ENCODE measurements around the gene CYBRD1.
"Not testable (repeated sequence)": the region's sequence is repeated elsewhere in the genome, so short reads cannot be mapped to it uniquely, and the experiment has no call there.

The CYBRD1 gene

GRCh38 chr2:171516793-171517192 is 5.5 kb upstream of the CYBRD1 start:
- no peak for DNase-seq

GRCh38 chr2:171520471-171520870 is 1.8 kb upstream of the CYBRD1 start:
- DNase-seq = no peak

DNA sequence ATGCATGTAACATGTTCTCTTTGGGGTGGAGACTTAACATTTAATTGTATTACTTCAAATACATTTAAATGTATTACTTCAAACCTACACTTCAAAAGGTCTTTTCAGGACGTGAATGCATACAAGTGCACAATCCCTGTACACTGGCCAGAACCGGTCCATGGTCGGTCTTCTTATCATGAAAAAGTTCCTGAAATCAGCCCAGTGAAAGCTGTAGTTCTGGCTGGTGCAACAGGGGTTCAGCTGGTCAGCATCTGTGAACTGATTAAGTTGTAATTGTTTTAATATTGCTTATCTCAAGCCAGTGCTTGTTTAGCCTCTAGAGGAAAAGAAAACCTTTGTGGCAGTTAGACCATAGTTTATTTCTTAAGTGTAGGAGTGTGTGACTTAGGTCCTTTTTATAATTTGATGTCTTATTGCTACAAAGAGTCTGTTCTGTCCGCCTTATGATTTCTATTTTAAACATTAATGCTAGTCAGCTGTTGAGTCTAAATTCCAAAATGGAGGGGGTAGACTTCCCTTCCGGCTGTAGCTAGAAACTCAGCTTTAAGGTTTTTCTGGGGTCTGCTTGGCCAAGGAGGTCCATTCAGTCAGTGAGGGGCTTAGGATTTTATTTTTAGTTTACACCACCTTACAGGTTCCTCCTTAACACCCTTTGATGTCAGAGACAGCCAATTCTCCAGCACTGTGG is 768 bp upstream of the CYBRD1 start:
- DNase-seq = no peak

GRCh38 chr2:171522788-171523087 is 464 bp downstream of the CYBRD1 start:
- peak; percentile 16 for DNase-seq

DNA sequence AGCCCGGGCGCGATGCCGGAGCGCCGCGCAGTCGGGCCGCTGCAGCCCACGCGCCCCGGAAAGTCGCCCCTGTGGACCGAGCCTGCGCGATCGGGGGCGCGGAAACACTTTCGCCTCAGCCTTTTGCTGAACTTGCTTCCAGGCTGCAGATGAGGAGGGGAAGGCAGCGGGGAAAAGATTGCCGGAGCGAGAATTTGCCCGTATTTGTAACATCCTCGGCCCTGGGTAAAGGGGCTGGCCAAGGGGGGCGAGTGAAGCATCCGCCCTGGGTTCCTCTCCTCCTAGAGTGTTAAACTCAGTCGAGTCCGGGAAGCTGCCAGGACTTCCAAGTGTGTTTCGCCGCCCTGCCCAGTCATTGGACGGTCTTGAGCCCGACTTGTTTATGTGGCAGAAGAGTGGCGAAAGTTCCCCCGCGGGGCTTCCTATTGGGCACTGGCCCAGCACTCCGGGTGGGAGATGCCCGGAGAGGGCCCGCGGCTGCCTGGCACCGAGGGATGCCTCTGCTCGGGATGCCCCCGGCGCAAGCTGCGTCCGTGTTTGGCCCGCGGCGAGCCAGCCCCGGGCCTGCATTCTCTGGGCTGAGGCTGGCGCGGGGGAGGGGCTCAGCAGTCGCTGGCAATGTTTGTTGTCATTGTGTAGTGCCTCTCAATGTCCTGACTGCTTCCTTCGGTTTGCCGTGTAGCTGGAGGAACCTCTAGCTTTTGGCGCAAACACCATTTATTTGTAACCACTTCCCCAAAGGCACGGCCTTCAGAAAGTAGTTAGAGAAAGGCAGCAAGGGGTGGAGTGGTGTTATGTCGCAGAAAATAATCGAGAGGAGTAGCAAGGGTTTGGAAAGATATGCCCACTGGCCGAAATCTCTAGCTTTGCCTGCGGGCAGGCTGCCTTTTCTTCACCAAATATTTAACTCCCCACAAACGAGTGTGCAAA is 1.1 kb downstream of the CYBRD1 start:
- no peak for DNase-seq

DNA sequence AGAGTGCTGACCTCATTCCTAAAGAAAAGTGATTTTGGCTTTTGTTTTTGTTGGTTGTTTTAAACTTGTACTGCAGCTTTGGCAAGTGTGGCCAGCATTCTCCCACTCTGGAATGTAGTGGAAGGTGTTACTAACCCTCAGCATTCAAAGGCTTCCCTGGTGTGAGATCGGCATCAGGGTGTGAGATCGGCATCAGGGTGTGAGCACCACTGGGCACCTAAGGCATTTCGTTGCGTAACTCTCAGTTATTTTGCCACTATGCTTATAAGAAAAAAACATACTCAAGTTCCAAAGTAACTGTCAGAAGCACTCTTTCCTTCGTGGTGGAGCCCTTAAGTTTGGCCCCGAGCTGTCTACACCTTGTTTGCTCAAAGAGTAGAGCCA is 1.7 kb downstream of the CYBRD1 start:
- DNase-seq = no peak

DNA sequence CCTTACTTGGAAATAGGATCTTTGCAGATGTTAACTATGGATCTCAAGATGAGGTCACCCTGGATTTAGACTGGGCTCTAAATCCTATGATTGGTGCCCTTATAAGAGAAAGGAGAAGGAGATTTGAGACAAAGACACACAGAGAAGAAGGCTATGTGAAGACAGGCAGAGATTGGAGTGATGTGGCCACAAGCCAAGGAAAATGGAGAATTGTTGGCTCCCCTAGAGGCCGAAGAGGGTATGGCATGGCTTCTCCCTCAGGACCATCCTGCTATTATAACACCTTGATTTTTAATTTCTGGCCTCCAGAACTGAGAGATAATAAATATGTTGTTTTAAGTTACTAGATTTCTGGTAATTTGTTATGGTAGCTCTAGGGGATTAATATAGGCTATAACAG is 7.6 kb downstream of the CYBRD1 start:
- no peak for DNase-seq

- no peak for DNase-seq
Observed at GRCh38 chr2:171530378-171530777, 8.1 kb downstream of the CYBRD1 start.

DNA sequence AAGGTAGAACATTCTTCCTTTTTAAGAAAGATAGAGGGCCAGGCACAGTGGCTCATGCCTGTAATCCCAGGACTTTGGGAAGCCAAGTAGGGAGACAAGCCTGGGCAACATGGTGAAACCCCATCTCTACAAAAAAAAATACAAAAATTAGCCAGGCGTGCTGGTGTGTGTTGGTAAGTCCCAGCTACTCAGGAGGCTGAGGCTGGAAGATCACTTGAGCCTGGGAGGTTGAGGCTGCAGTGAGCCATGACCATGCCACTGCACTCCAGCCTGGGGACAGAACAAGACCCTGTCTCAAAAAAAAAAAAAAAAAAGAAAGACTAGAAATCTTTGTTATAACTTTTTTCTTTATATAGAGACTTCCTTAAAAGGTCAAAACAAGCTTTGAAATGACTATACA is 8.6 kb downstream of the CYBRD1 start:
- DNase-seq = not testable (repeated sequence)

- no peak for DNase-seq
Observed at GRCh38 chr2:171531291-171531690, 9.0 kb downstream of the CYBRD1 start.

GRCh38 chr2:171531836-171532450 is 9.7 kb downstream of the CYBRD1 start:
- no peak for DNase-seq

- no peak for DNase-seq
Observed at GRCh38 chr2:171533331-171533730, 11.1 kb downstream of the CYBRD1 start.

DNA sequence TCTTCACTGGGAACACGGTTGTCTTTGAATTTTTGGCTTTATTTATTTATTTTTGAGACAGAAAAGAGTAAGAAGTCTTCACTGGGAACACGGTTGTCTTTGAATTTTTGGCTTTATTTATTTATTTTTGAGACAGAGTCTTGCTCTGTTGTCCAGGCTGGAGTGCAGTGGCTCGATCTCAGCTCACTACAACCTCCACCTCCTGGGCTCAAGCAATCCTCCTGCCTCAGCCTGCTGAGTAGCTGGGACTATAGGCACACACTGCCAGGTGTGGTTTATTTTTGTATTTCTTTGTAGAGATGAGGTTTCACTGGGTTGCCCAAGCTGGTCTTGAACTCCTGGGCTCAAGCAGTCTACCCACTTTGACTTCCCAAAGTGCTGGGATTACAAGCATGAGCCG is 13.3 kb downstream of the CYBRD1 start:
- DNase-seq = not testable (repeated sequence)

DNA sequence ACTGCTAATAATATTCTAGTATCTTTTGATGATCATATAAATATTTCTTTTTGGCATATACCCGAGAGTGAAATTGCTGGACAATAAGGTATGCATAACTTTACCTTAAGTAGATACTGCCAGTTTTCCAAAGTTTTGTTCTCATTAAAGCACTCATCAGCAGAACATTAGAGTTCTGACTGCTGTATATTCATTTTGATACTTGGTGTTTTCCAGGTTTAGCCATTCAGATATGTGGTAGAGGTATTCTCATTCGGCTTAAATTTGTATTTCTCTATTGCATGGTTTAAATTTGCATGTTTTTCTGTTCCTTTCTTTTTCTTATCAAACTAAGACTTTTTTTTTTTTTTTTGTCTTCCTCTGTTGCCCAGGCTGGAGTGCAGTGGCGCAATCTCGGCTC is 18.2 kb downstream of the CYBRD1 start:
- DNase-seq = no peak

- DNase-seq = no peak
Observed at GRCh38 chr2:171541202-171541887, 19.1 kb downstream of the CYBRD1 start.

DNA sequence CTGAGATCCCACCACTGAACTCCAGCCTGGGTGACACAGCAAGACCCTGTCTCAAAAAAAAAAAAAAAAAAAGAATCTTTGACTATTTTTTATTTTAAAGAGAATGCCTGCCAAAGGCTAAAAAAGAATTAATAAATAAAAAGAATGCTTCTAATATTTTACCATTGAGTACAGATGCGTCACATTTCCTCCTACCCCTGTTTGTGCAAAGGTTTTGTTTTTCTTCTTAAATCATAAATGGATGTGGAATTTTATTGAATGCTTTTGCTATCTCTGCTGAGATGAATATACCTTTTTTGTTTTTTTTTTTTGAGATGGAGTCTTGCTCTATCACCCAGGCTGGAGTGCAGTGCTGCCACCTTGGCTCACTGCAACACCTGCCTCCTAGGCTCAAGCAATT is 22.8 kb downstream of the CYBRD1 start:
- no peak for DNase-seq

GRCh38 chr2:171547256-171547655 is 25.0 kb downstream of the CYBRD1 start:
- no peak for DNase-seq

- DNase-seq = no peak
Observed at GRCh38 chr2:171547720-171548119, 25.4 kb downstream of the CYBRD1 start.

DNA sequence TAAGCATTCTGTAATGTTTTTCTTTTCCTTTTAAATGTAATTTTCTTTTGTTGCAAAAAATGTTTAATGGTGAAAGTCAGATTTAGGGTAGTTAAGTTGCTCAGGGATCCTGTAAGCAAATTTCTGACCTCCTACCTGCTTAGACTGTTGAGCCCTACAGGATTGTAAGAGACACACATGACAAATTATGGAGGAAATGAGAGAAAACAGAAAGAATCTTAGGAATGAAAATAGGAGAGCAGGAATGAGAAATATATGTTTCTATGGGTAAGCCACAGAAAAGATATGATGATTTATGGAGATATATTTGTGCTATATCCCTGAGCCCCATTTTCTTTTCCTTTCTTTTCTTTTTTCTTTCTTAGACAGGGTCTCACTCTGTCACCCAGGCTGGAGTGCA is 28.3 kb downstream of the CYBRD1 start:
- no peak for DNase-seq

DNA sequence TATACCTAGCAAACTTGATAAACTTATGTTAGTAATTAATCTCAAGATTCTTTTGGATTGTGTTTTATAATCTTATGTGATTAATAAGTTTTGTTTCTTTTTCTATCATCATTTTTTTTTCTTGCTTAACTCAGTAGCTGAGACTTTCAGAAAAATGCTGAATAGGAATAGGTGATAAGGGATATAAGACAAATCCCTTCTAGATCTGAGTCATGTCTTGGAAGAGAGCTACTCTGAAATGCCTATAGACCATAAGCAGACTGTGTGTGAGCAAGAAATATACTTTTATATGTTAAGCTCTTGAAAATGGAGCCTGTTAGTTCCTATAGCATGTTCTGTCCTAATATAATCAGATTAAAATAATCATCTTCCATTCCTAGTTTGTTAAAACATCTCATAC is 29.6 kb downstream of the CYBRD1 start:
- DNase-seq = no peak

DNA sequence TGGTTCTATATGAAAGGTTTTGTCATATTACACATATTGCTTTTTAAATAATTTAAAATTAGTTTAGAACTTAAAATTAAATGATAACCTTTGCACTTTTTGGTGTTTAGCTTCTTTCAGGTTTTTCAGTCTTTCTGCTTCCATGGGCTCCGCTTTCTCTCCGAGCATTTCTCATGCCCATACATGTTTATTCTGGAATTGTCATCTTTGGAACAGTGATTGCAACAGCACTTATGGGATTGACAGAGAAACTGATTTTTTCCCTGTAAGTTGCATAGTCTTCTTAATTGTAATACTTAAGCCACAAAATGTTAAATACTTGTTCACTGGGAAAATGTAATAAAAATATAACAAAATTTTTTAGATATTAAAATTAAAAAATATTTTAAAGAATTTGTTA is 31.0 kb downstream of the CYBRD1 start:
- no peak for DNase-seq

DNA sequence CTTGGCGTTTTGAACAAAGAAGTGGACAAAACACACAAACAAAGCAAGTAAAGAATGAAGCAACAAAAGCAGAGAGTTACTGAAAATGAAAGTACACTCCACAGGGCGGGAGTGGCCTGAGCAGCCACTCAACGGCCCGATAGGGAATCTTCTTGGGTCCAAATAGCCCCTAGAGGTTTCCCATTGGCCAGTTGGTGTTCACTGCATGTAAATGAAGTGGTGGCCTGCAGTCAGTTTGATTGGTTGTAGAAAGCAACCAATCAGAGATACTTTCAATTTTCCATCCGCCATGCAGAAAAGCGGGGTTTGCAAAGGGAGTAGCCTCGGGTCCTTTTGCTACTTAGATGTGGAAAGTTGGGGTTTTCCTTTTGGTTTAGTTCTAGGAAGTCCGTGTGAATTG is 31.6 kb downstream of the CYBRD1 start:
- DNase-seq = no peak

DNA sequence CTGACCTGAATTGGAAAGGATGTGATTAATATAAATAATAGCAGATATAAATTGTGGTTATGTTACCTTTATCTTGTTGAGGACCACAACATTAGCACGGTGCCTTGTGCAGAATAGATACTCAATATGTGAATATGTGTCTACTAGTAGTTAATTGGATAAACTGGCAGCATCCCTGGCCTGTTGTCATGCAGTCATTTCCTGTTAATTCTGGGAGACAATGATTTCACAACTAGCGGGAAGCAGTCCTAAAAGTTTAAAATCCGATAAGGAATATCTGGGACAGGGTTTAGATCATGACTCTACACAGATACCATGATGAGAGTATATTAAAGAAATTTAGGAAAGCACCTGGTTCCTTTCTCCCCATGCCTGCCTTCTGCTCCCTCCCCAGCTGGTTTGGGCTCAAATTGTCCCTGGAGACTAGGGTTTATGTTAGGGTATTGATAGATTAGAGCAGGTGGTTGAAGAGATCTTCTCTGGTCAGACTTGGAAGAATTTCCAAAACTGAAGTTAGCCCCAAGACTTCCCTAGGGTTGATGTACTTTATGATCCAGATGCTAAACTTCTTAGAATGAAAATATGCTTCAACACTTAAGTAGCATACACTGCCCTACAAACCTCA is 32.8 kb downstream of the CYBRD1 start:
- no peak for DNase-seq
